GM21528 (cell line): ENCODE data around the gene FANCE.

Experiments
- ATAC-seq: cut with Tn5 transposase; IDR thresholded peaks from one replicate; pipeline ENCODE4 v1.9.1; 2021; ENCODE audit warnings: mild to moderate bottlenecking, moderate library complexity; ENCODE audit not compliant: unreplicated experiment, low FRiP score

The FANCE gene

GRCh38 chr6:35483062-35483461 lies 30.9 kb downstream of the FANCE start:
- no peak for ATAC-seq

GRCh38 chr6:35483490-35483889 lies 31.4 kb downstream of the FANCE start:
- ATAC-seq = no peak

- no peak for ATAC-seq
Measured at GRCh38 chr6:35483893-35484645, 31.9 kb downstream of the FANCE start.

- no peak for ATAC-seq
Measured at GRCh38 chr6:35484921-35485392, 32.8 kb downstream of the FANCE start.

- no peak for ATAC-seq
Measured at GRCh38 chr6:35485402-35485877, 33.3 kb downstream of the FANCE start.

GRCh38 chr6:35486005-35486925 lies 34.1 kb downstream of the FANCE start:
- ATAC-seq = no peak

GRCh38 chr6:35487658-35488516 lies 35.7 kb downstream of the FANCE start:
- ATAC-seq = no peak

- ATAC-seq = no peak
Measured at GRCh38 chr6:35488517-35488862, 36.4 kb downstream of the FANCE start.

GRCh38 chr6:35489066-35489465 lies 36.9 kb downstream of the FANCE start:
- ATAC-seq = no peak

- no peak for ATAC-seq
Measured at GRCh38 chr6:35489995-35490791, 38.1 kb downstream of the FANCE start.

- ATAC-seq = no peak
Measured at GRCh38 chr6:35490821-35491557, 38.9 kb downstream of the FANCE start.

- no peak for ATAC-seq
Measured at GRCh38 chr6:35491558-35492257, 39.6 kb downstream of the FANCE start.

GRCh38 chr6:35492258-35492973 lies 40.3 kb downstream of the FANCE start:
- ATAC-seq = no peak

- ATAC-seq = no peak
Measured at GRCh38 chr6:35492974-35493284, 40.8 kb downstream of the FANCE start.

GRCh38 chr6:35493307-35493983 lies 41.3 kb downstream of the FANCE start:
- ATAC-seq = no peak

- ATAC-seq = no peak
Measured at GRCh38 chr6:35494161-35494563, 42.0 kb downstream of the FANCE start.

- no peak for ATAC-seq
Measured at GRCh38 chr6:35495258-35496035, 43.3 kb downstream of the FANCE start.
